Fibroblast of upper back skin (primary cell): ENCODE measurements around the gene TTC5.
A peak's percentile ranks its signal among the peaks of the same experiment; 100 is the strongest.
"Not testable (repeated sequence)": the region's sequence is repeated elsewhere in the genome, so short reads cannot be mapped to it uniquely, and the experiment has no call there.

ENCODE experiments used
- DNase-seq: peaks from one replicate; pipeline ENCODE4 v3.0.0-alpha.2; 2013

The TTC5 gene, protein sequence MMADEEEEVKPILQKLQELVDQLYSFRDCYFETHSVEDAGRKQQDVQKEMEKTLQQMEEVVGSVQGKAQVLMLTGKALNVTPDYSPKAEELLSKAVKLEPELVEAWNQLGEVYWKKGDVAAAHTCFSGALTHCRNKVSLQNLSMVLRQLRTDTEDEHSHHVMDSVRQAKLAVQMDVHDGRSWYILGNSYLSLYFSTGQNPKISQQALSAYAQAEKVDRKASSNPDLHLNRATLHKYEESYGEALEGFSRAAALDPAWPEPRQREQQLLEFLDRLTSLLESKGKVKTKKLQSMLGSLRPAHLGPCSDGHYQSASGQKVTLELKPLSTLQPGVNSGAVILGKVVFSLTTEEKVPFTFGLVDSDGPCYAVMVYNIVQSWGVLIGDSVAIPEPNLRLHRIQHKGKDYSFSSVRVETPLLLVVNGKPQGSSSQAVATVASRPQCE

DNA sequence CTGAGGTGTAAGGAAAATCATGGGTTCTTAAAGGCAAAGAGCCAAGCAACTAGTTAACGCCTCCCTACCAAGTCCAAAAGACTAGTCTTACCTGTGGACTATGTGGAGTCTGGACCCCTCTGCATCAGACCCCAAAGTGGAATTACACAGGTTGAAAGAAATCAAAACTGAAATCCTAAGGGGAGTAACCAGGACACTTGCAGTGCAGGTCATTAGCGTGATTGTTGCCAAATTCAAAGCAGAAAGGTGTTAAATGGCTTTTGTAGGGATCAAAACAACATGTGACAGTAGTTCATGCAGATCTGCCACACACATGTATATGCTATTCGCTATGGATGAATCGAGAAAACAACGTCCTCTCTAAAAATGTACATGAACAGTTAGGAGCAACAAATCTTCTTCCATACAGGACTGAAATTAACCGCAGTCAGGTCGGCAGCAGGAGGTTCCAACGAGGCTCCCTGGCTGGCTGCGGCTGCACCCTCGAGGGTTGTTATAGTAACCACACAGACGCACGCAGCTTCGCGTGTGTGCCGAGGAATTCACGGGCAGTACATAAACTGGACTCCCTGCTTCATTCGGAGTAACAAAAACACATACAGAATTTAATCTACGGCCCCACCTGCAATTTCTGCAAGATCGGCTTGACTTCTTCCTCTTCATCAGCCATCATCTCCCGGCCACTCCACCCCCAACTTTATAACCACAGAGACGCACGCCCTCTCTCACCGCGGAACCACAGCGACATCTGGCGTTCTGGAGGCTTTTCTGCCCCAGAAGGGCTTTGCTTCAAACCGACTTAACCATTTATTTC, at the start of gene TTC5:
TSS of gene TTC5 (minus strand) at position 687 of the 814 bp plus-strand sequence. CDS start at position 673, 14 bp downstream.
- DNase-seq, result peak; percentile 80

DNA sequence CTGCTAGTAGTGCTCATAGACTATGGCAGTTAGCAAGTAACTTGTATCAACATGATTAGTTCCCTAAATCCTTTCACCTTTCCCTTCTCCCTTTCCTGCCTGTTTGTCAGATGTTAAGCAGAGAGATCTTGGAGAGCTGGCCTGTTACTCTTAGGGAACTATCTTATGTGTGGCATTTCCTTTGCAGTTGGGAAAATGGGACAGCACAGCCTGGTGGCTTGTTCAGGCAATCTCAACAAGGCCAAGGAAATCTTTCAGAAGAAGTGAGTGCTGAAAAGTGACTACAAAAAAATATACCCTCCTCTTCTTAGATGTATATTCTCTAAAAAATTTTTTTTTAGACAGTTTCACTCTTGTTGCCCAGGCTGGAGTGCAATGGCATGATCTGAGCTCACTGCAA, 45.1 kb upstream of the TTC5 start:
- DNase-seq, result no peak

- DNase-seq, result no peak
Observed at GRCh38 chr14:20350282-20350681, 44.5 kb upstream of the TTC5 start.

GRCh38 chr14:20347747-20348146, 42.0 kb upstream of the TTC5 start:
- no peak for DNase-seq

GRCh38 chr14:20346713-20347112, 41.0 kb upstream of the TTC5 start:
- no peak for DNase-seq

DNA sequence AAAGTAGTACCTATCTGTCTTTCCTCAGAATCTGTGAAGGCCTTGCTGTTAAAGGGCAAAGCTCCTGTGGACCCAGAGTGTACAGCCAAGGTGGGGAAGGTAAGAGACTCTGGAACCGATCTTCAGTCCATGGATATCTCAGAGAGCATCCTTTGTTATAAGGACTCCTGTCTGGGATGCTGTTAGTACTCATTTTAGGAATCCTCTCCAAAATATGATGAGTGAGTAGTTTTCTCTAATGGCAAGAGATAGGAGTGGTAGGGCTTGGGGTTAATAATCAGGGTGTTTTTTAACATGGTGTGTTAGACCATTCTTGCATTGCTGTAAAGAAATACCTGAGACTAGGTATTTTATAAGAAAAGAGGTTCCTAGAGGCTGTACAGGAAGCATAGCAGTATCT, 39.6 kb upstream of the TTC5 start:
- DNase-seq, result no peak

DNA sequence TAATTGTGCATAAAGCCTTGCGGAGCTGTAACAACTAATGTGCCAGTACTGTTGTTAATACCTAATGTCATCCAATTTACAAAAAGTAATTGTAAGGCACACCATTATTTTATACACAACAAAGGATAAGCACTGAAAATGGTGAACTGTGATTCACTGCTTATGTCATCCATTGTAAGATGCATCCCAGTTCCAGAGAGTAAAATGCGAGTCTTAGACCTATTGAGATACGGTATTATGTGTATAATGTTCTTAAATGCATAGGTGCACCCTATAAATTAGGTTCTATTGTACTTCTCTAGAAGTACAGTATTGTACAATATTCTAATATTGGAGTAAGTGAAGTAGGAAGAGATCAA, 38.1 kb upstream of the TTC5 start:
- peak; percentile 14 for DNase-seq

DNA sequence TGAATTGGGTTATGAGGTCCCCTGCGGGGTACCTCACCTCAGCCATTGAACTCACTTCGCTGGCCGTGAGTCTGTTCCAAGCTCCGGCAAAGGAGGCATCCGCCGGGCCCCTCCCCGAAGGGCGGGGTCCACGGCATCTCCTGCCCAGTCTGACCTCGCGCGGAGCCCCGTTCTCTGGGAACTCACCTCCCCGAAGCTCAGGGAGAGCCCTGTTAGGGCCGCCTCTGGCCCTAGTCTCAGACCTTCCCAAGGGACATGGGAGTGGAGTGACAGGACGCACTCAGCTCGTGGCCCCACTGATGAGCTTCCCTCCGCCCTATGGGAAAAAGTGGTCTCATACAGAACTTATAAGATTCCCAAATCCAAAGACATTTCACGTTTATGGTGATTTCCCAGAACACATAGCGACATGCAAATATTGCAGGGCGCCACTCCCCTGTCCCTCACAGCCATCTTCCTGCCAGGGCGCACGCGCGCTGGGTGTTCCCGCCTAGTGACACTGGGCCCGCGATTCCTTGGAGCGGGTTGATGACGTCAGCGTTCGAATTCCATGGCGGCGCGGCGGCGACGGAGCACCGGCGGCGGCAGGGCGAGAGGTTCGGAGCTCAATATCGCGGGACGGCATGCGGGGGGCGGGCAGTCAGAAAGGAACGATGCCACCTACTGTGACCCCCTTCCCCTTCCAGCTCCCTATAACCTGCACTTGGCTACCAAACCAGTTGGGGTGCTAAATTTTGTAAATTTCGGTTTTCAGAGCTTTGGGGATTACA, 37.5 kb upstream of the TTC5 start, which contains the start of gene PARP2:
TSS of gene PARP2 (plus strand) at position 544 of the 770 bp plus-strand sequence. CDS start at position 551, 7 bp downstream.
- peak; percentile 100 for DNase-seq

- DNase-seq, result no peak
Observed at GRCh38 chr14:20341646-20342045, 35.9 kb upstream of the TTC5 start.

DNA sequence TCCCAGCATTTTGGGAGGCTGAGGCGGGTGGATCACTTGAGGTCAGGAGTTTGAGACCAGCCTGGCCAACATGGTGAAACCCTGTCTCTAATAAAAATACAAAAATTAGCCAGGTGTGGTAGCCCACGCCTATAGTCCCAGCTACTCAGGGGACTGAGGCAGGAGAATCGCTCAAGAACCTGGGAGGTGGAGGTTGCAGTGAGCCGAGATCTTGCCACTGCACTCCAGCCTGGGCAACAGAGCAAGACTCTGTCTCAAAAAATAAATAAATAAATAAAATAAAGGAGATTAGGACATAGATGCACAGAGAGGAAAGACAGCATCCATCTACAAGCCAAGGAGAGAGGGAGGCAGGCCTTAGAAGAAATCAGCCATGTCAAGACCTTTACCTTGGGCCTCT, 35.3 kb upstream of the TTC5 start:
- DNase-seq, result not testable (repeated sequence)

- no peak for DNase-seq
Observed at GRCh38 chr14:20334017-20334416, 28.3 kb upstream of the TTC5 start.

- no peak for DNase-seq
Observed at GRCh38 chr14:20333494-20333841, 27.7 kb upstream of the TTC5 start.

- DNase-seq, result peak; percentile 90
Observed at GRCh38 chr14:20332788-20333493, 27.2 kb upstream of the TTC5 start, which contains the start of gene CCNB1IP1. Gene CCNB1IP1 (minus strand): TSS chr14:20333279. CDS start chr14:20316523, 16,756 bp downstream.

GRCh38 chr14:20332431-20332787, 26.7 kb upstream of the TTC5 start:
- DNase-seq, result no peak

DNA sequence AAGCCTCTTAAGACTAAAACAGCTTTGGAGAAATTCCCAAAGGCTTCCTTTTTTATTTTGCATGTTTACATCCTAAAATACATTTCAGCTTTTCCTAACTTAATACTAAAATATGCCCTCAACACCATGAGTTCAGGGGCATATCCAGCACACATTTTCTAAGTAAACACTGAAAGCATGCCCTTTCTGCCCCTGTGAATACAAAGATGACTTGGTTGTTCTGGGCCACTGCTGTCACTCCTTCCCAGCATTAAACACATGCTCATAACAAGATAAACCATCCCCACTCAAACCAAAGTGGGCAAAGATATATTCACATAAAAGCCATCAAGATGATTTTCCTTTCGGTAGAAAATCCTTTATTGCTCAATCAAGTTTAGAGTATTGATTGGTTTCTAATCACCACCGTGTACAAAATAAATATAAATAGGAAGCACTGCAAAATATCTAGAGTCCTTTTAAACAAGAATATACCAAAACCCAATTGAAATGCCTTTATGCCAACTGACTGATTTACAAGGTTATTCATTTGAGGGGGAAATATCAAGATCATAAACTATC, 25.4 kb upstream of the TTC5 start:
- DNase-seq, result no peak

- DNase-seq, result no peak
Observed at GRCh38 chr14:20329355-20329754, 23.6 kb upstream of the TTC5 start.

DNA sequence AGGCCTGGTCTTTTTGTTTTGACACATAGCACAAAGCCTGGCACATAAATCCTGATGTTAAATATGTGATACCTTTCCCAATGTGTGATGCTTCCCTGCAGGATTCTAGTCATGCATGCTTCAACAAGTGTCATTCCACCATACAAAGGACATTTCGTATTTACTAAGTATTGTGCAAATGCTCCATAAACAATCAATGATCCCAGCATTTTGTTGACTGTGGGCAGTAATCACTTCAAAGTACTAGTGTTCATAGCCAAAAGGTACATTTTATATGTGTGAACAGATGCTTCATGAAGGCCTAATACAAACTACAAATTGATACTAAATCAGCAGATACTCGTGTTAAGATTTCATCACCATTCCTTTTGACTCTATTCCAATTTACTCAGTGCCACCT, 23.0 kb upstream of the TTC5 start:
- no peak for DNase-seq

DNA sequence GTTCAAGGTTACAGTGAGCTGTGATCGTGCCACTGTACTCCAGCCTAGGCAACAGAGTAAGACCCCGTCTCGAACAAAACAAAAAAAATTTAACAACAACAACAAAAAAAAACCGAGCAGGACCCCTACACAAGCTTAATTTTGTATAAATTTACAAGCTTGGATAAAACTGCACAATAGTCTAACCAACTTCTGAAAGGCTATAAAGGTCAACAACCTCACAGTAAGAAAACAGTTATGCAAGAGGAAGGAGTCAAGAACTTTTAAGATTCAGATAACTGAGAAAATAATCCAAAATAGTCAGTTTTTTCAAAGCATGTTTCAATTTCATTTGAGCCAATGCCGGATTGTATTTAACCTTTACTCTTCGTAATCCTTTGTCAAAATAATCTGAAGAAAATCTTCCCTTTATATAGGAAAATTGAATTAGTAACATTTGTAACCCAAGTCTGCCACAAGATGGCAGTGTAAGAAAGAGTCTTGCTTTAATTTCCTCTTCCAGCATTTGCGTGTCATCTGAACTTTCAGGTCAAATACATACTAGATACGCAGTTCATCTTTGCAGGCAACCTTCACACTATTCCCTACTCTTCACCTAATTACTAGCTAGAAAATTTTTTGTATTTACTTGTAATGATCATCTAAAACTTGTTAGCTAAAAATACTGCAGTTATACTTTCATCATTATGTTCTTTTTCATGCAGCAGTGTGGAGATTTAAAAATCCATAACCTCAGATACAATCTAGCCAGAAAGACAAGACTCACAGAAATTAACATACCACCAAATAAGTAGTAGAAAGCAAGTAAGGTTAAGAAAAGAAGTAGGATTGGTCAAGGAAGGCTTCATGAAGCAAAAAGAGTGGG, 21.5 kb upstream of the TTC5 start:
- DNase-seq, result peak; percentile 68

DNA sequence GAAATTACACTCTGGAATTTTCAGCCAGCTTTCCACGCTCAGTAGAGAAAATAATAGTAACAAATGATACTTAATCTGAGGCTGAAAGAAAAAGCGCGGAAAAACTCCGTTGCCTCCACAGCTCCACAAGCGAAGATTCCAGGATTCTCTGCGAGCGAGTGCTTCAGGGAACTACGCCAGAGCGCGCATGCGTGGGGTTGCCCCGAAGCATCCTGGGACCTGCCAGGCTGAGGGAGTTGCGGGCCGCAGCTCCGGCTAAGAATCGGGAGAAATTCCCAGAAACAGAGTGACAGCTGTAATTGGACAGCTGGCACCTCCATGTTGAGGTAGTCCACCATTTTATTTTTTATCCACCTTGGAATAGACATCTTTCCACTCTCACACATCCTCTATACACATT, 12.0 kb upstream of the TTC5 start:
- DNase-seq, result no peak

- DNase-seq, result no peak
Observed at GRCh38 chr14:20314026-20314425, 8.3 kb upstream of the TTC5 start.

DNA sequence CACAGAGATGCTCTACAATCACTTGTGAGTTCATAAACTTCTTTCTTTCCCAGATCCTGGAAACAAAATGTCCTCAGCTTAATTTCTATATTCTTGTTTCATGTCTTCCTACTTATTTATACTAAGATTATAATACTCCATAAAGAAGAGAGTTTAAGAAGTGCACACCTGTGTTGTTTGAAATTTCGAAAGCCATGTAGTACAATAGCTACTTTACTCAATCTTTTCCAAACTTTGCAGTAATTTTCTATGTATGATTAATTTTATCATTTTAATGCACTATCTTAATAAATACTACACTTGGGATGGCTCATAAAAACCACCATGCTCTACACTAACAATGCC, 300 bp upstream of the TTC5 start:
- DNase-seq, result no peak
